ENCODE results near the gene ODAM.

Gene ODAM

GRCh38 chr4:70182517-70183167, 12.9 kb upstream of the ODAM start:
- Histone ChIP-seq H3K9me2 (replicated peaks; ENCODE audit: control insufficient read depth, low read length) (no peaks in the 10 kb centered on the region), H3K4me2 (ENCODE audit: low read length) (no peak overlapping the region), H3K79me2 (ENCODE audit: control insufficient read depth, low read length) (no peaks in the 10 kb centered on the region), H4K20me1 (ENCODE audit: control insufficient read depth, insufficient read depth, low read depth, low read length) (no peaks in the 10 kb centered on the region), H3K27me3 (ENCODE audit: control insufficient read depth, low read length) (no peaks in the 10 kb centered on the region), H3K9me3 (ENCODE audit: control insufficient read depth, insufficient read depth, low read length) (no peaks in the 10 kb centered on the region), H3K36me3 (ENCODE audit: control insufficient read depth, low read length) (no peaks in the 10 kb centered on the region), H3K27ac (ENCODE audit: low read depth, low read length) (no peak overlapping the region), H3K4me1 (ENCODE audit: control insufficient read depth, low read length) (no peaks in the 10 kb centered on the region), H3F3A (ENCODE audit: control insufficient read depth, insufficient read depth) (no peaks in the 10 kb centered on the region), H3K4me3 (ENCODE audit: low read length) (no peak overlapping the region)
- TF ChIP-seq EZH2phosphoT487 (IDR thresholded peaks at IDR 0.05; ENCODE audit: borderline replicate concordance, low read length) (no peak), CTCF (IDR thresholded peaks at IDR 0.05; ENCODE audit: low read depth, low read length, poor library complexity, severe bottlenecking) (no peak)

GRCh38 chr4:70183168-70183939, 12.2 kb upstream of the ODAM start:
- H3K4me3 ChIP-seq (ENCODE audit: low read length) = no peak overlapping the region
- H4K20me1 ChIP-seq (ENCODE audit: control insufficient read depth, insufficient read depth, low read depth, low read length) = no peaks in the 10 kb centered on the region
- H3F3A ChIP-seq (ENCODE audit: control insufficient read depth, insufficient read depth) = no peaks in the 10 kb centered on the region
- no peaks in the 10 kb centered on the region for H3K79me2 ChIP-seq (ENCODE audit: control insufficient read depth, low read length)
- no peaks in the 10 kb centered on the region for H3K36me3 ChIP-seq (ENCODE audit: control insufficient read depth, low read length)
- no peaks in the 10 kb centered on the region for H3K27me3 ChIP-seq (ENCODE audit: control insufficient read depth, low read length)
- H3K4me2 ChIP-seq (ENCODE audit: low read length) = no peak overlapping the region
- no peak overlapping the region for H3K27ac ChIP-seq (ENCODE audit: low read depth, low read length)
- no peaks in the 10 kb centered on the region for H3K4me1 ChIP-seq (ENCODE audit: control insufficient read depth, low read length)
- TF ChIP-seq EZH2phosphoT487 (IDR thresholded peaks at IDR 0.05; ENCODE audit: borderline replicate concordance, low read length) = no peak
- peak; percentile 72 for TF ChIP-seq CTCF (IDR thresholded peaks at IDR 0.05; ENCODE audit: low read depth, low read length, poor library complexity, severe bottlenecking)
- H3K9me2 ChIP-seq (replicated peaks; ENCODE audit: control insufficient read depth, low read length) = no peaks in the 10 kb centered on the region
- H3K9me3 ChIP-seq (ENCODE audit: control insufficient read depth, insufficient read depth, low read length) = no peaks in the 10 kb centered on the region

- Histone ChIP-seq H3K27me3 (ENCODE audit: control insufficient read depth, low read length) (no peaks in the 10 kb centered on the region), H3K4me1 (ENCODE audit: control insufficient read depth, low read length) (no peaks in the 10 kb centered on the region), H4K20me1 (ENCODE audit: control insufficient read depth, insufficient read depth, low read depth, low read length) (no peaks in the 10 kb centered on the region), H3K4me2 (ENCODE audit: low read length) (no peak overlapping the region), H3K9me2 (replicated peaks; ENCODE audit: control insufficient read depth, low read length) (no peaks in the 10 kb centered on the region), H3K4me3 (ENCODE audit: low read length) (no peak overlapping the region), H3K27ac (ENCODE audit: low read depth, low read length) (no peak overlapping the region), H3K36me3 (ENCODE audit: control insufficient read depth, low read length) (no peaks in the 10 kb centered on the region), H3K79me2 (ENCODE audit: control insufficient read depth, low read length) (no peaks in the 10 kb centered on the region), H3F3A (ENCODE audit: control insufficient read depth, insufficient read depth) (no peaks in the 10 kb centered on the region), H3K9me3 (ENCODE audit: control insufficient read depth, insufficient read depth, low read length) (no peaks in the 10 kb centered on the region)
- TF ChIP-seq CTCF (IDR thresholded peaks at IDR 0.05; ENCODE audit: low read depth, low read length, poor library complexity, severe bottlenecking) (no peak), EZH2phosphoT487 (IDR thresholded peaks at IDR 0.05; ENCODE audit: borderline replicate concordance, low read length) (no peak)
Observed at GRCh38 chr4:70183940-70184246, 11.6 kb upstream of the ODAM start.
